SK-N-MC (cell line): Measurements from ENCODE around the gene BCAS3.

Experiments
- EZH2 ChIP-seq: fragments of 200-600 bp; sonication (generic); IDR thresholded peaks from one replicate; pipeline ENCODE4 v1.6.1; 2017; ENCODE audit warnings: antibody characterized with exemption
- FOXP2 ChIP-seq: optimal IDR thresholded peaks from 2 replicates; pipeline ENCODE3; 2011; ENCODE audit warnings: mild to moderate bottlenecking, moderate library complexity; ENCODE audit not compliant: insufficient read depth; ENCODE audit errors: extremely low read length, control extremely low read depth
- POLR2AphosphoS5 ChIP-seq: IDR thresholded peaks from 2 replicates; pipeline ENCODE4 v1.6.1; 2012; ENCODE audit warnings: mild to moderate bottlenecking, low read depth, low read length, borderline replicate concordance

GRCh38 chr17:60893475-60893874 is 215.8 kb downstream of the BCAS3 start:
- no peak for TF ChIP-seq POLR2AphosphoS5
- no peak for TF ChIP-seq EZH2
- no peak for TF ChIP-seq FOXP2
